ENCODE measurements around the gene MBNL2. TPM values are rescaled to one million over a fixed set of nuclear protein-coding genes. Genes with fewer than 3 reads are reported as not detected.

MBNL2 gene
- total RNA-seq, 1 donor from 2014 or later: 16.9 TPM

DNA sequence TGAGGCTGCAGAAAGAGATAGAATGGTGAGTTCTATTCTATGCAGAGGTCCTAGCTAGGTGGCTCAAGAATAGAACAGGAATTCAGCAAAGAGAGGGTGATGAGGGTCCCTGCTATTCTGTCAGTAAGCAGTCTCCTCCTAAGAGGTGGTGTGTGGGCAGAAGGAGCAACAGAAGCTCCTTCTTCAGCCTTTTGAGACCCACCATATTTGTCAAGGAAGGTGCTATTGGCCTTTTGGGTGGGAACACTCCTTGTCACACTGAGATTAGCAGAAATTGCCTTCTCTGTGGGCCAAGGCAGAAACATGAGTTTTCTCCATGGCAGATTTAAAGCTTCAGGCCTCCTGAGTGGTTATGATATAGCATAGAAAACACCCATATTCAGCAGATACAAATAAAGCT is 172.4 kb downstream of the MBNL2 start:
- DNase-seq (ENCODE audit: low read depth, low spot score): no peak
- no peaks in the 10 kb centered on the region for H3K27me3 Mint-ChIP-seq (ENCODE audit: low read depth)
- TF ChIP-seq, protein P1, sequence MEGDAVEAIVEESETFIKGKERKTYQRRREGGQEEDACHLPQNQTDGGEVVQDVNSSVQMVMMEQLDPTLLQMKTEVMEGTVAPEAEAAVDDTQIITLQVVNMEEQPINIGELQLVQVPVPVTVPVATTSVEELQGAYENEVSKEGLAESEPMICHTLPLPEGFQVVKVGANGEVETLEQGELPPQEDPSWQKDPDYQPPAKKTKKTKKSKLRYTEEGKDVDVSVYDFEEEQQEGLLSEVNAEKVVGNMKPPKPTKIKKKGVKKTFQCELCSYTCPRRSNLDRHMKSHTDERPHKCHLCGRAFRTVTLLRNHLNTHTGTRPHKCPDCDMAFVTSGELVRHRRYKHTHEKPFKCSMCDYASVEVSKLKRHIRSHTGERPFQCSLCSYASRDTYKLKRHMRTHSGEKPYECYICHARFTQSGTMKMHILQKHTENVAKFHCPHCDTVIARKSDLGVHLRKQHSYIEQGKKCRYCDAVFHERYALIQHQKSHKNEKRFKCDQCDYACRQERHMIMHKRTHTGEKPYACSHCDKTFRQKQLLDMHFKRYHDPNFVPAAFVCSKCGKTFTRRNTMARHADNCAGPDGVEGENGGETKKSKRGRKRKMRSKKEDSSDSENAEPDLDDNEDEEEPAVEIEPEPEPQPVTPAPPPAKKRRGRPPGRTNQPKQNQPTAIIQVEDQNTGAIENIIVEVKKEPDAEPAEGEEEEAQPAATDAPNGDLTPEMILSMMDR (conservative IDR thresholded peaks at IDR 0.05): no peak
- H3K36me3 Mint-ChIP-seq (ENCODE audit: low read depth): peaks cover 2% of the 10 kb centered on the region
- H3K4me1 Mint-ChIP-seq: no peaks in the 10 kb centered on the region
- no peak overlapping the region for H3K27ac Mint-ChIP-seq (ENCODE audit: unreplicated experiment)
- H3K9me3 Mint-ChIP-seq: no peaks in the 10 kb centered on the region
- H3K4me3 Mint-ChIP-seq: no peak overlapping the region

DNA sequence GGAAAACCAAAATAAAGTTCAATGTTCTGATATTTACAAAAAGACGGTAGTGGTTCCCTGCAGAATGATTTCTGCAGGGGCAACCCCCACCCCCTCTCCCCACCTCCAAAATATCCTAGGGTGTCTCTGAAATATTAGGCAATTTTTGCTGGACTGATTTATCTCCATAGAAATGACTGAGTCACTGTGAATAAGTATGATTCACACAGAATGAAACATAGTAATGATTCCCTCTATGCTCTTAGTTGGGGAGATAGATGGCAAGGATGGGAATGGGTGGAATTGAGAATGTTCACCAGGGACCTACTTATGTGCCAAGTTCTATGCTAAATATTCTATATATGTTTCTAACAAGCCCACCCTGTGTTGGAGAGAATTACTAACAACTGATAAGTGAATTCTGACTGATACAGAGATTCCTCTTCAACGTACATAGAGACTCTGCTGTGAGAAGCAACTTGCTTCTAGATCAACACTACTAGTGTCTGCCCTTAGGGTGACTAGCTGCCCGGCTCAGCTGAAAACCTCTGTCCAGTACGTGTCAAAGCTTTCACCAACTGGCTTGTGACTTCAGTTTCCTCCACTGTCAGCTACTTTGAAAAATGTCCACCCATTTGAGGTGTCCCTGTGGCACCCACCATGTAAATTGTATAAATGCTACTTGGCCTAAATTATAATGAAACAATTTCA is 173.5 kb downstream of the MBNL2 start:
- DNase-seq (ENCODE audit: low read depth, low spot score): no peak
- TF ChIP-seq, protein P1 (conservative IDR thresholded peaks at IDR 0.05): no peak
- Mint-ChIP-seq H3K4me3 (no peak overlapping the region), H3K36me3 (ENCODE audit: low read depth) (peaks cover 2% of the 10 kb centered on the region), H3K27ac (ENCODE audit: unreplicated experiment) (no peak overlapping the region), H3K27me3 (ENCODE audit: low read depth) (no peaks in the 10 kb centered on the region), H3K9me3 (no peaks in the 10 kb centered on the region), H3K4me1 (no peaks in the 10 kb centered on the region)

DNA sequence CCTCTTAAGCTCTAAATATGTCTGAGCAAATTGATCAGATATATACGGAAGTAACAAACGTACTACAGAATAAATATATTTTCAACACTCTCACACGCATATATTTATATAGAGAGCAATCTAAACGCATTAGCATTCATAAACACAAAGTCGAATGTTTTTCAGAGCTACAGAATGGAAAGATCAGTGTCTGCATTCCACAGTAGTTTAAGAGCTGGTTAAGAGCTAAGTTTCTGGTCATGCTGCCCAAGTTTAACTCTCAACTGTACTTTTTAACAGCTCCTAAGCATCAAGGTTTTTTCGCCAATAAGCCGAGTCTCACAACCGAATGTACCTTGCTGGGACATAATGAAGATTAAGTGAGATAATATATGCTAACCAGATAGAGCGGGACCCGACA is 175.1 kb downstream of the MBNL2 start:
- no peak for DNase-seq (ENCODE audit: low read depth, low spot score)
- Mint-ChIP-seq H3K27me3 (ENCODE audit: low read depth) (no peaks in the 10 kb centered on the region), H3K36me3 (ENCODE audit: low read depth) (peaks cover 6% of the 10 kb centered on the region)

DNA sequence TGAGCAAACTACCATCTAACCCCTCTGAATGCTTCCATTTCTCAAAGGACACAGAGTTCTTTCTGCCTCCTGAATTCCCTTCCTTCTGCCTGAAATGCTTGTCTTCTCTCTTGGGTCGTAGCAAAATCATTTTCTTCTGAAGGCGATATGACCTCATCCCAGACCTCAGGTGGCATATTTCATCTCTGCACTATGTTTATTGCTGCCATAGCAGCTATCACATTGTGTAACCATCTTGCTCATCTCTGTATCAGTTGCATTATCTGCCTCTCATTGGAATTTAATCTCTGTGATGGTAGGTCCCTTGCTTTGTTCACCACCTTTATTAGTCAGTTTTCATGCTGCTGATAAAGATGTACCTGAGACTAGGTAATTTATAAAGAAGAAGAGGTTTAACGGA is 179.3 kb downstream of the MBNL2 start:
- no peaks in the 10 kb centered on the region for H3K4me1 Mint-ChIP-seq
- TF ChIP-seq, protein P1 (conservative IDR thresholded peaks at IDR 0.05): no peak
- H3K4me3 Mint-ChIP-seq: no peak overlapping the region
- no peak for DNase-seq (ENCODE audit: low read depth, low spot score)
- H3K27me3 Mint-ChIP-seq (ENCODE audit: low read depth): no peaks in the 10 kb centered on the region
- peaks cover 4% of the 10 kb centered on the region for H3K36me3 Mint-ChIP-seq (ENCODE audit: low read depth)
- peaks cover 6% of the 10 kb centered on the region for H3K9me3 Mint-ChIP-seq
- no peak overlapping the region for H3K27ac Mint-ChIP-seq (ENCODE audit: unreplicated experiment)

More for the DNA sequence above, 175.1 kb downstream of the MBNL2 start:
- Mint-ChIP-seq H3K4me1 (no peaks in the 10 kb centered on the region), H3K27ac (ENCODE audit: unreplicated experiment) (no peak overlapping the region), H3K9me3 (peaks cover 4% of the 10 kb centered on the region), H3K4me3 (no peak overlapping the region)
- TF ChIP-seq, protein P1 (conservative IDR thresholded peaks at IDR 0.05): no peak

DNA sequence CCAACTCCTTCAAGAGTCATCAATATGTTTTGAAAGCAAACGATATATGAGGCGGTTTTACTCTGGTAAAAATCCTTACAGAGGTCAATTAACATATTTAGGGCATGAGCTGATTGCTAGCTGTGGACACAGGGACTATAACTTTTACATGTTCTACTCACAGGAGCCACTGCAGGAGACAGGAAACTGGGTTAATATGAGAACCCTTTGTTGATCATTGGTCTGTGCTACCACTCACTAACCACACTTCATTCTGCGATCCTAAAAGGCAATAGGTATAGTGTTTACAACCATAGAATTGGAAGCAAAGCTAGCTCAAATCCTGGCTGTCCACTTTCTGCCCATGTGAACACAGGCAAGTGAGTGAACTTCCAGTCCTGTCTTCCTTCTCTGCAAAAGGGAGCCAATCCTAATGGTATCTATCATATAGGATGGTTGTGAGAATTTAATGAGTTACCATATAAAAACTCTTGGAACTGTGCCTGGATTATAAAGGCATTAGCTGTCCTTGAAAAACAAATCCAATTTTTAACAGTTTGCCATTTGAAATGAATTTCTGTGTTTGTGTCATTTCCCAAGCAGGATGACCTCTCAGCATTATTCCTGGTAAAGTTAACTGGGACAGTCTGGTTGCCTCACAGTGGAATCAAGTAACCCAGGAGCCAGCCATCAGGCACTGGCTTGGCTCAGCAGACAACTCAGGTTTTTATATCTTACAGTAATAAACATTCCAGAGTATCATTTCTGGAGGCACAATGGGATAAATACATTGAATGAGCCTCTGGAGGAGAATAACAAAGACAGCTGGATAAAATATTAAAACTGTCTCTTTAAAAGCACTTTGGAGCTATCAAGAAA is 182.0 kb downstream of the MBNL2 start:
- TF ChIP-seq, protein P1 (conservative IDR thresholded peaks at IDR 0.05): no peak
- no peaks in the 10 kb centered on the region for H3K4me1 Mint-ChIP-seq
- no peaks in the 10 kb centered on the region for H3K27me3 Mint-ChIP-seq (ENCODE audit: low read depth)
- no peak overlapping the region for H3K4me3 Mint-ChIP-seq
- no peak for DNase-seq (ENCODE audit: low read depth, low spot score)
- peaks cover 10% of the 10 kb centered on the region for H3K9me3 Mint-ChIP-seq
- peaks cover 4% of the 10 kb centered on the region for H3K36me3 Mint-ChIP-seq (ENCODE audit: low read depth)
- H3K27ac Mint-ChIP-seq (ENCODE audit: unreplicated experiment): no peak overlapping the region

Data from neural crest cell (in vitro differentiated cells).